ENCODE results near the gene ANO10. TPM values are rescaled to one million over a fixed set of nuclear protein-coding genes. Genes with fewer than 3 reads are reported as not detected.
"Not testable (repeated sequence)": the region's sequence is repeated elsewhere in the genome, so short reads cannot be mapped to it uniquely, and the experiment has no call there.

Gene ANO10
- 15.4 TPM for polyA plus RNA-seq (ENCODE audit: insufficient read length)

GRCh38 chr3:43621656-43622432 lies at the start of gene ANO10:
ANO10 (minus strand) TSS chr3:43622011; CDS start chr3:43605852, 16,159 bp downstream.
- peak; percentile 99 for DNase-seq

GRCh38 chr3:43670635-43671522 lies 49.1 kb upstream of the ANO10 start:
- DNase-seq = no peak

GRCh38 chr3:43665011-43665410 lies 43.2 kb upstream of the ANO10 start:
- DNase-seq = not testable (repeated sequence)

DNA sequence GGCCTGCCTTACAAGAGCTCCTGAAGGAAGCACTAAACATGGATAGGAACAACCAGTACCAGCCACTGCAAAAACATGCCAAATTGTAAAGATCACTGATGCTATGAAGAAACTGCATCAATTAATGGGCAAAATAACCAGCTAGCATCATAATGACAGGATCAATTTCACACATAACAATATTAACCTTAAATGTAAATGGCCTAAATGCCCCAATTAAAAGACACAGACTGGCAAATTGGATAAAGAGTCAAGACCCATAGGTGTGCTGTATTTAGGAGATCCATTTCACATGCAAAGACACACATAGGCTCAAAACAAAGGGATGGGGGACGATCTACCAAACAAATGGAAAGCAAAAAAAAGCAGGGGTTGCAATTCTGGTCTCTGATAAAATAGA lies 39.6 kb upstream of the ANO10 start:
- not testable (repeated sequence) for DNase-seq

DNA sequence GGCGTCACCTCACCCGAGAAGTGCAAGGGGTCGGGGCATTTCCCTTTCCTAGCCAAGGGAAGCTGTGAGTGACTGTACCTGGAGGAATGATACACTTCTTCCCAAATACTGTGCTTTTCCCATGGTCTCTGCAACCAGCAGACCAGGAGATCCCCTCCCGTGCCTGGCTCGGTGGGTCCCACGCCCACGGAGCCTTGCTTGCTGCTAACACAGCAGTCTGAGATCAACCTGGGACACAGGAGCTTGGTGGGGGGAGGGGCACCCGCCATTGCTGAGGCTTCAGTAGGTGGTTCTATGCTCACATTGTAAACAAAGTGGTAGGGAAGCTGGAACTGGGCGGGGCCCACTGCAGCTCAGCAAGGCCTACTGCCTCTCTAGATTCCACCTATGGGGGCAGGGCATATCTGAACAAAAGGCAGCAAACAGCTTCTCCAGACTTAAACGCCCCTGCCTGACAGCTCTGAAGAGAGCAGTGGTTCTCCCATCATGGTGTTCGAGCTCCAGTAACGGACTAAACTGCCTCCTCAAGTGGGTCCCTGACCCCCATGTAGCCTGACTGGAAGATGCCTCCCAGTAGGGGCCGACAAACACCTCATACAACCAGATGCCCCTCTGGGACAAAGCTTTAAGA lies 37.6 kb upstream of the ANO10 start:
- no peak for DNase-seq

GRCh38 chr3:43656390-43656789 lies 34.6 kb upstream of the ANO10 start:
- not testable (repeated sequence) for DNase-seq

DNA sequence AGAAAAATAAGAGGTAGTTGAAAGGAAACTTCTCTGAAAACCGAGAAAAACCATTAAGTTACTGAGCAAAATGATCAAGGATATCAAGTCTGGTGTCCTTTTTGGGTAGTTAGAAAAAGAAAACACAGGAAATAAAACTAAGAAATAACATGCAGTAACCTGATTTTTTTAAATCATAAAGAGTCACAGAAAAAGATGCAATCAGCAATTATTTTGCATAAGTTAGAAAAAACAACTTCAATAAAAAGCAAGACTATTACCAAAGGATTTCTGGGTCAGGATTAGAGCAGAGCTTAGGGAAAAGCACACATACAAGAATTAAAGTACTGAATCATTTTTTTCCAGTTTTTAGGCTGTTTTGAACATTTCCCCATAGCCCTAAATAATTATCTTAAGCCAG lies 28.5 kb upstream of the ANO10 start:
- DNase-seq = no peak

DNA sequence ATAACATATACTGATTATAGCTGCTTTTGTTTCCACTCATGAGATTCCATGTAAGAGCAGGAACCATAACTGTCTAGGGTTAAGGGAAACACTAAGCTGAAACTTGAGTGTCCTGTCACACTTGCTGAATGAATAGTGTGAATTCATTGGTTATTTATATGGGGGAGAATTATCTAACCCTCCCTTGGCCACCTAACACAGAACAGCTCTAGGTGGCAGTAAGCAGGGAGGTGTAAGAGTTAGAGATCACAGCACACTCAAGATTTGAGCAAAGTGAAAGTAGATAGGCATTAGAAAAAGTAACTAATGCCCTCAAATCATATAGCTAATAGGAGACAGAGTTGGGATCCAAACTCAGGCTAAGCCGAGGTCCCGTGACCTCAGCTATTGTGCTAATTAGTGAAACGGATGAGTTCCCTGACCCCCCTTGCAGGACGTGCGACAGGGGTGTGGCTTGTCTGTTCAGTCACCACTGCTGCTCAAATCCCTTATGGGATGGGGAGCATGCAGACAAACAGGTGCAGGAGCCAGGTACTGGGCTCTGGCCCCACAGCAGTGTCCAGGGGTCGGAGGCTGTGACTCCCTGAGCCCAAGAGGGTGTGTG lies 27.7 kb upstream of the ANO10 start:
- DNase-seq = no peak

DNA sequence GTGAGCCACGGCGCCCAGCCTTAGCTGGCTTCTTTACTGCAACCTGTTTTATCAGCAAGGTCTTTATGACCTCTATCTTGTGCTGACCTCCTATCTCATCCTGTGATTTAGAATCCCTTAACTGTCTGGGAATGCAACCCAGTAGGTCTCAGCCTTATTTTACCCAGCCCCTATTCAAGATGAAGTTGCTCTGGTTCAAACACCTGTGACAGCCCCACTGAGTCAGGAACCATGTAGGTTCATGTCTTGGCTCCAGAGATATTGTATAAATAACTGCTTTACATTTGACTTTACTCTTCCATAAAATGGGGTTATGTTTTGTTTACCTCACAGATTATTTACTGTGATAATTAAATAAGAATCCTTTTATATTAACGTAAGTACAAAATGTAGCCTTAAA lies 27.1 kb upstream of the ANO10 start:
- DNase-seq = no peak

- no peak for DNase-seq
Observed at GRCh38 chr3:43647331-43648166, 25.7 kb upstream of the ANO10 start.

- no peak for DNase-seq
Observed at GRCh38 chr3:43644443-43644842, 22.6 kb upstream of the ANO10 start.

- DNase-seq = no peak
Observed at GRCh38 chr3:43641306-43642114, 19.7 kb upstream of the ANO10 start.

DNA sequence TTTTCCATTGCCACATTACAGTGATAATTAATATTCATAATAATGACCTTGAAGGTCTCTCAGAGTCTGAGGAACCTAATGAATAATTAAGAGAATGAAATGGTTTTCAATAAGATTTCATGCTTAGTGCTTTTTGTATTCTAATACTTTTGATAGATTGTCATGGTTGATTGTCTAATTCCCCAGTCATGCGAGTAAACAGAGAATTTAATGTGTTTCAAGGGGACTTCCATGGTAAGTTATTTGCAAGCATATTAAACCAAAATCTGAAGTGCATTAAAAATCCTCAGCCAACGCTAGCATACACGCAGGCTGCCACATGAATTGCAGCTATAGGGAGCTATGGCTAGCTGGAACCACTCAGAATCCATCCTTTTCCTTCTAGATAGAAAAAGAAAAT lies 18.9 kb upstream of the ANO10 start:
- DNase-seq = no peak

DNA sequence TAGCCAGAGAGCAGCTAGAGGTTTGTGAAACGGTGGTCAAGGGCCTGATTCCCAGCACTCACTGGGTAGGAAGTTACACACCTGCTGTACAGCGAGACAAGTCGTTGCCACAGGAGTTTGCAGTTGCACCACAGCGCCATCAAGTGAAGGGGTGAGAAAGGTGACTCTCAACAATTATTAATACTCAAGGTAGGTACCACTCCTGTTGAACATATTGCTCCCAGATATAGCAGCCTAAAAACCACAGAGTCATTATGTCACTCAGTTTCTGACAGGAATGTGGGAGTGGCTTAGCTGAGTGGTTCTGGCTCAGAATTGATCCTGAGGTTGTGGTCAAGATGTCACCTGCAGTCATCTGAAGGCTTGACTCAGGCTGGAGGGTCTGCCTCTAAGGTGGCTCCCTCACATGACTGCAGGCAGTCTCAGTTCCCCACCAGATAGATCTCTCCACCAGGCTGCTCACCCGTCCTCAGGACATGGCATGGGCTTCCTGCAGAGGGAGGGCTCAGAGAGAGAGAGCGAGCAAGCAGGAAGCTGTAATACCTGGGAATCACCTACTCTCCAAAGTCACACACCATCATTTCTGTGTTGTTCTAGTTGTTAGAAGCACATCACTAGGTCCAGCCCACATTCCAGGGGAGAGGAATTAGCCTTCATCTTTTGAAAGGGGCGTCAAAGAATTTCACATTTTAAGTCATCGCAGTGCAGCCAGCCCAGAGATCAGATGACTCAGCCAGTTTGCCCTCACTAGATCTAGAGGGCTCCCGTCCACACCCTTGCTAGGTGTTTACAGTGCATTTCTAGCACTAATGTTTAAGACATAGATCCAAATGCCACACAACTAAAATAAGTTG lies 17.0 kb upstream of the ANO10 start:
- DNase-seq = no peak

DNA sequence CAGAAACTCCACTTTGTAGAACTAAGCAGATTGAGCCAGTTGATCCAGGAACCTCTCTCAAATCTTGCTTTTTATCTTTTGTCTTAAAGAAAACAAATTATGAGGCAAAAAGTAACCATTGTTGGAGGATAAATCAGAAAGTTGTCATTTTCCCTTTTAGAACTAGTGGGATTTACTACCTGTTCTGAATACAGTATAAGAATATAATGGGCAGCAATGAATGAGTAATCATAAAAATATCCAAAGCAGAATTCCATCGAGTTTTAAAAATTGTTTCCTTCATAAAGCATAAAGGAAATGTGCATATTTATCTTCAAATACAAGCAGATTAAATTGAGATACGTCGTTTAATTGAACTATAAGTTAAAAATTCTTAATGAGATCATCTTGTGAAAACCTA lies 15.9 kb upstream of the ANO10 start:
- no peak for DNase-seq

GRCh38 chr3:43632986-43633385 lies 11.2 kb upstream of the ANO10 start:
- DNase-seq = no peak

GRCh38 chr3:43632269-43632733 lies 10.5 kb upstream of the ANO10 start:
- no peak for DNase-seq

DNA sequence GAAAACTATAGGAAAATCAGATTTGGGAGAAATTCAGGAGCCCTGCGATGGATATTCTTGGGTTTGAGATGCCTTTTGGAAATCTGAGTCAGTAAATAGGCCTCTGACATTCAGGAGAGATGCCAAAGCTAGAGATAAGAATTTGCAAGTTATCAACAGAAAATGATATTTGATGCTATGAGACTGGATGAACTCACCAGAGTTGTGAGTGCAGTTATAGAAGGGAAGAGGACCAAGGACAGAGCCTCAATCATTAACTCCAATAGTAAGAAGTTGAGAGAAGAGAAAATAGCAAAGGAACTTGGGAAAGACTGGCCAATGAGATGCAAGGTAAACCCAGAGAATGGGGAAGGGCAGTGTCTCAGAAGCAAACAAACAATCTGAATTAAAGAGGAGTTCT lies 7.9 kb upstream of the ANO10 start:
- no peak for DNase-seq

- DNase-seq = no peak
Observed at GRCh38 chr3:43629257-43629656, 7.4 kb upstream of the ANO10 start.

DNA sequence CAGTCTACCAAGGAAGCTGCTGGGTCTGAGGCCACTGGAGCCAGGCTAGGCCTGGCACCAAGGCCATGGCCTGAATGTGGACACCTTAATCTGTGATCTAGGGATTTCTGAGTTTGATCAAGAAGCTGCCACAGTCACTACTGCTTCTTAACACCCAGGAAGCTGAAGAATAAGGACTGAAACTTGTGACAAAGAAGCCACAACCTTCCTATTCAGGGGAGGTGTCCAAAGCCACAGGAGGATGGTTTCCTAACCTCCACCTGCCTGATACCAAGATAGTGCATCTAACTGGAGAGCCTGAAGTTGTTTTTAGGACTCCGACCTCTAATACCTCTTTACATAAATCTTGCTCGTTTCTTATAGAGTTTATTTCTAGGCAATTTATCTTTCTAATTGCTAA lies 5.5 kb upstream of the ANO10 start:
- DNase-seq = no peak

Data from hindlimb muscle (tissue), 1 donor.